Midbrain (tissue), 1 donor: ENCODE results near the gene ZNF644.
"Not testable (repeated sequence)": the region's sequence is repeated elsewhere in the genome, so short reads cannot be mapped to it uniquely, and the experiment has no call there.

ENCODE experiments used
- DNase-seq: peaks from one replicate; lab custom pipeline; 2025; lab: John Stamatoyannopoulos, UW

ZNF644 gene

GRCh38 chr1:90986953-90987352 lies 34.9 kb downstream of the ZNF644 start:
- DNase-seq: no peak

- DNase-seq: no peak
These were observed 44.3 kb downstream of the ZNF644 start for GRCh38 chr1:90977522-90977921.

GRCh38 chr1:90973897-90974798 lies 47.7 kb downstream of the ZNF644 start:
- DNase-seq: no peak

- no peak for DNase-seq
These were observed 51.6 kb downstream of the ZNF644 start for GRCh38 chr1:90970208-90970607.

GRCh38 chr1:90969241-90969640 lies 52.6 kb downstream of the ZNF644 start:
- no peak for DNase-seq

- peak; percentile 67 for DNase-seq
These were observed 57.3 kb downstream of the ZNF644 start for GRCh38 chr1:90964444-90965035.

- DNase-seq: no peak
These were observed 58.2 kb downstream of the ZNF644 start for GRCh38 chr1:90963651-90964050.

- DNase-seq: no peak
These were observed 58.6 kb downstream of the ZNF644 start for GRCh38 chr1:90963236-90963635.

- no peak for DNase-seq
These were observed 62.3 kb downstream of the ZNF644 start for GRCh38 chr1:90959352-90960206.

- DNase-seq: no peak
These were observed 64.3 kb downstream of the ZNF644 start for GRCh38 chr1:90957497-90957896.

GRCh38 chr1:90955769-90956168 lies 66.1 kb downstream of the ZNF644 start:
- DNase-seq: no peak

- no peak for DNase-seq
These were observed 68.9 kb downstream of the ZNF644 start for GRCh38 chr1:90952906-90953305.

- no peak for DNase-seq
These were observed 70.8 kb downstream of the ZNF644 start for GRCh38 chr1:90951009-90951408.

- no peak for DNase-seq
These were observed 73.5 kb downstream of the ZNF644 start for GRCh38 chr1:90948301-90948700.

GRCh38 chr1:90946630-90947029 lies 75.2 kb downstream of the ZNF644 start:
- DNase-seq: no peak

- DNase-seq: no peak
These were observed 76.5 kb downstream of the ZNF644 start for GRCh38 chr1:90945287-90945686.

- DNase-seq: no peak
These were observed 77.9 kb downstream of the ZNF644 start for GRCh38 chr1:90943966-90944365.

- no peak for DNase-seq
These were observed 81.1 kb downstream of the ZNF644 start for GRCh38 chr1:90940746-90941145.

GRCh38 chr1:90936731-90937130 lies 85.1 kb downstream of the ZNF644 start:
- DNase-seq: no peak

- DNase-seq: no peak
These were observed 85.8 kb downstream of the ZNF644 start for GRCh38 chr1:90936061-90936460.

- not testable (repeated sequence) for DNase-seq
These were observed 93.6 kb downstream of the ZNF644 start for GRCh38 chr1:90928231-90928630.

GRCh38 chr1:90927674-90928073 lies 94.2 kb downstream of the ZNF644 start:
- not testable (repeated sequence) for DNase-seq
